Epithelial cell of proximal tubule (primary cell): ENCODE results near the gene ROR1. TPM values are rescaled to one million over a fixed set of nuclear protein-coding genes. Genes with fewer than 3 reads are reported as not detected.
"Not testable (repeated sequence)": the region's sequence is repeated elsewhere in the genome, so short reads cannot be mapped to it uniquely, and the experiment has no call there.

Experiments used
- DNase-seq: peaks from one replicate; pipeline ENCODE4 v3.0.0-alpha.2; 2011; ENCODE audit warnings: low read depth
- H3K4me3 ChIP-seq: 2 replicates; pipeline ENCODE4 v1.5.1; 2011; ENCODE audit warnings: low read depth, mild to moderate bottlenecking, low read length
- total RNA-seq: library from RNA; depleted of rRNA; stranded (reverse); fragments of >200 nt; gene quantifications from 2 replicates; pipeline ENCODE4 v1.2.3, GENCODE V29; 2015
- TF ChIP-seq, protein P1 (sequence below): conservative IDR thresholded peaks from 2 replicates; pipeline ENCODE4 v1.5.1; 2012; ENCODE audit warnings: low read depth, mild to moderate bottlenecking, low read length

Gene ROR1
- total RNA-seq, 1 donor from 2014 or later, result 5.9 TPM

DNA sequence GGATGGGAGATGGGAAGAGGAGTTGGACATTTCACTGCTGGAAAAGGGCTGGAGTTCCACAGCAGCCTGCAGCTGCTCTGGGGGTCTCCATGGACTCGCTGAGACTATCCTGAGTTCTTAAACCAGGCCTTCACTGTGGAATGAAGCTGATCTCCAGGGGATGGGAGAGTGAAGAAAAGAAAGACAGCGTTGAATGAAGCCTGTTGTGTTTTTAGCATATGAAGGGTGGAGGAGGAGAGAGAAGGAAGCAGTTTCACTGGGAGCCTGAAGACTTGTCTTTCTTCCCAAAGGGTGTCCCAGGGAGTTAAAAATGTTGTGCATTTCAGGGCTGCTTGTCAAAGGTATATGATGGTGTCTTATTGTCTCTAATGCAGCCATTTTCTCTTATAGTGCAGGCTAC, 9.2 kb downstream of the ROR1 start:
- TF ChIP-seq, protein P1, sequence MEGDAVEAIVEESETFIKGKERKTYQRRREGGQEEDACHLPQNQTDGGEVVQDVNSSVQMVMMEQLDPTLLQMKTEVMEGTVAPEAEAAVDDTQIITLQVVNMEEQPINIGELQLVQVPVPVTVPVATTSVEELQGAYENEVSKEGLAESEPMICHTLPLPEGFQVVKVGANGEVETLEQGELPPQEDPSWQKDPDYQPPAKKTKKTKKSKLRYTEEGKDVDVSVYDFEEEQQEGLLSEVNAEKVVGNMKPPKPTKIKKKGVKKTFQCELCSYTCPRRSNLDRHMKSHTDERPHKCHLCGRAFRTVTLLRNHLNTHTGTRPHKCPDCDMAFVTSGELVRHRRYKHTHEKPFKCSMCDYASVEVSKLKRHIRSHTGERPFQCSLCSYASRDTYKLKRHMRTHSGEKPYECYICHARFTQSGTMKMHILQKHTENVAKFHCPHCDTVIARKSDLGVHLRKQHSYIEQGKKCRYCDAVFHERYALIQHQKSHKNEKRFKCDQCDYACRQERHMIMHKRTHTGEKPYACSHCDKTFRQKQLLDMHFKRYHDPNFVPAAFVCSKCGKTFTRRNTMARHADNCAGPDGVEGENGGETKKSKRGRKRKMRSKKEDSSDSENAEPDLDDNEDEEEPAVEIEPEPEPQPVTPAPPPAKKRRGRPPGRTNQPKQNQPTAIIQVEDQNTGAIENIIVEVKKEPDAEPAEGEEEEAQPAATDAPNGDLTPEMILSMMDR, result no peak
- H3K4me3 ChIP-seq, result no peak overlapping the region
- no peak for DNase-seq

DNA sequence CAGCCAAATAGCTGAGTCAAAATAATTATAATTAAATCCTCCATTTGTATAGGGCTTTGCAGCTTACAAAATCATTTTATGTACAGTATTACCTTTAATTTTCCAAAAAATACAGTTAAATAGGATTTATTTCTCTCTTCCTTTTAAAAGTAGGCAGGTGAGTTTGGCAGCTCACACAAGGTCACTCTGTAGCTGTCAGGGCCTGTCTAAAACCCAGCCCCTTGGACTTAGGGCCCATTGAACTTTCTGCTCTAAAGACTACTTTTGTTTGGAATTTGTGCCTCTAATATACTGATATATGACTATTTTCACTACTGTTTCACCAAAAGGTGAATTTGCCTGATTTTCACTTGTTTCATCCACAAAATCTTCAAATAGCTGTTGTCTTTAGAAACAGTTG, 10.3 kb downstream of the ROR1 start:
- no peak overlapping the region for H3K4me3 ChIP-seq
- no peak for DNase-seq
- TF ChIP-seq, protein P1, result no peak

DNA sequence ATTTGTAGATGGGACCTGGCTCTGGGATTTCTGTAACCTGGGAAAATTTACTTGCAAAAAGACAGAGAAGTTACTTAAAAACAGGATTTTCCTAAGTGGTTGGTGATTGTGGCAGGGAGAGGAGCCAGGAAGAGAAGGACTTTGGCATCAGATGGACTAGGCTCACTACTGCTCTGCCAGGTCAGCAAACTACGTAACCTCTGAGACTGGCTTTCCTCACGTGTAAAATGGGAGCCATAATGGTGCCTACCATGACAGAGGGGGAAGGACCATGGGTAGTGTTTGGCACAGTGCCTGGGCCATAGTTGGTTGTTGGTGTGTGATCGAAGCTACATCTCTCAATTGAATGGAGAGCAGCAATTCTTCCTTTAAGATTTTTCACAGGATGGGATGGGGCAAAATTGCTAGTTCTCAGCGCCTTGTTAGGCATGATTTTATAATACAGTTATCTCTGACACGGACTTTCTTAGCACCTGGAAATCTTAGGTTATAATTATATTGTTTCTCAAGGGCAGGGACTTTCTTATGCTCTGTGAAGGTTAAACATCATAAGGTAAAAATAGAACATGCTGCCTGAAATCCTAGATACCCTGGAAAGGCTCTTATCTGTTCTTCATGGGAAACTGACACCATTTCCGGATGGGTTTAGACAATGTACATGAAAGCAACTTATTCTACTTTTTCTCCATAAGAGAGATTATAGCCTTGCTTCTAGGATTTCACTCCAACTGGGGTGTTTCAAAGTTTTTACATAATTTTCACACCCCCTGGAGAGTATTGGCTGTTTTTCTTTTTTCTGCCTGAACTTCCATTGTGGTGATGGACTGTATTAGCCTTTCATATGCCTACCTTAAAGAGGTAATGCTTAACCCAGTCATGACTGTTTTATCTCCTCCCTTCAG, 10.9 kb downstream of the ROR1 start:
- no peak overlapping the region for H3K4me3 ChIP-seq
- TF ChIP-seq, protein P1, result no peak
- DNase-seq, result no peak

DNA sequence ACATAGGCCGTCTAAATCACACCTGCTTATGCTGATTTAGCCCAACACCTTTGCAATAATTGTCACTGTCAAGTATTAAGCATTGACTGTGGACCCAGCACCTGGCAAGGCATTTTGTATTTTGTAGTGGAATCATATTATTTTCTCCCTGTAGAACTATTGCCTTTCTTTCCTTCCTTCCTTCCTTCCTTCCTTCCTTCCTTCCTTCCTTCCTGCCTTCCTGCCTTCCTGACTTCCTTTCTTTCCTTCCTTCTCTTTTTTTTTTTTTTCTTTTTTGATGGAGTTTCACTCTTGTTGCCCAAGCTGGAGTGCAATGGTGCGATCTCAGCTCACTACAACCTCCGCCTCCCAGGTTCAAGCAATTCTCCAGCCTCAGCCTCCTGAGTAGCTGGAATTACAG, 13.5 kb downstream of the ROR1 start:
- not testable (repeated sequence) for H3K4me3 ChIP-seq, DNase-seq

DNA sequence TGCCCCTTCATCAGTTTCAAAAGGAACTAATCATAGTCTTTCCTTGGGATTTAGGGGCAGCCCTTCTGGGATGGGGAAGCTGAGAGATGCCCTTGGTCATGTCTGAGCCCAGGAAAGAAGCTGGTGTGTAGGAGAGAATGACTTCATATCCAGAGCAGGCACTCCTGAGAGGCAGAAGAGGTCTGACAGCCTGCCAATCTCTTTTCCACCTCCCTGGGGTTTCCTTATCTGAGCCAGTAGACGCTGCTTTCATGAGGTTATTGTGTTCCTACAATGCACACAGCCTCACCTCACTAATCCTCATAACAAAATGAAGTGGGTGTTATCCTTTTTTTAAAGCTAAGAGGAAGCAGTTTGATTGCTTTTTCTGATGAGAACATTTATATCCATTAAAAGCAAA, 14.1 kb downstream of the ROR1 start:
- DNase-seq, result no peak
- TF ChIP-seq, protein P1, result no peak
- no peak overlapping the region for H3K4me3 ChIP-seq

DNA sequence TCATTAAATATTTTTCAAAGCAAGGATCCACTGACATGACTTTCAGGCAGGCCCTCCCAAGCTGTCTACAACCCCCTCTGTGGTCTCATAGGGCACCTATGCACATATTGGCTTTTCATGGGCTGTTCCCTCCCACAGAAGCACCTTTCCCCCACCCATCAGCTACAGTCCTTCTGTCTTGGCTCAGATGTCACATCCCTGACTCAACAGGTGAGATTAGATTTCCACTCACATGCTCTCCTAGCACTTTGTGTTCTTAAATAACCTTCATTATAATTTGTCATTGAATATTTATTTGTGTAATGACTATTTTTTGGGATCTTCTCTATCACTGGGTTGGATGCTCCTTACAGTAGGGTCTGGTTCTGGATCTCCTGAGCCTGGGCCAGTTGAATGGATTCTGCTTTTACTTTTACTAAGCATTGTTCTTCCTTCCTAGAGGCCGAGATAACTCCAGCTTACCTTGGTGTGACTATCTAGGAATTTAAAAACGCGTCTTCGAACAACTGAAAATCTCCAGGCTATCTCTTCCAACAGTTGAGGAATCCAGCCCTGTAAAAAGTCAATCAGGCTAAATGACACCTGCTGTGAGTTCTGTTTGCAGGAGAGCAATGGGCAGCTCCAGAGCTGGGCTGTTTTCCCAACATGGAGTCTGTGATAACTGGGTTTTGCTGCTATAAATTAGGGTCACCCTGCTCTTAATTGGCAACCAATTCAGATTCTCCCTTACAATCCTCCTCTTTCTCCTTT, 16.2 kb downstream of the ROR1 start:
- no peak overlapping the region for H3K4me3 ChIP-seq
- TF ChIP-seq, protein P1, result no peak
- no peak for DNase-seq

DNA sequence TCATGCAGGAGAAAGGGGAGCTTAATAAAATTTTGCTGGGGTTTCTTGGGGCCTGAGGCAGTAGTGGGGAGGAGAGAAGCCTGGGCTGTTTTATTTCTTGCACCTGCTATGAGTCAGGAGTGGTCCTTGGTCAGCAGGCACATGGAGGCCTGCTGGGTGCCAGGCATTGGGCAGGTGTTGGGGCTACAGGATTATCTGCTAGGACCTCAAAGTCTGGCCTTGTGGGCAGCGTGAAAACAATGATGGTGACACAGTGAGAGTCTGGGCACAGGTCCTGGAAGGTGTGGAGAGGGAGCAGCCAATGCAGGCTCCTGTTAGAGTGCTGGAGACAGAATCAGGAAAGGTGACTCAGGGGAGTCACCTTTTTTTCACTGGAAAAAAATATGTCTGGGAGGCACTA, 17.2 kb downstream of the ROR1 start:
- DNase-seq, result no peak
- H3K4me3 ChIP-seq, result no peak overlapping the region
- TF ChIP-seq, protein P1, result no peak
